Suppressor macrophage (primary cell): ENCODE data around the gene ARSI.

Source experiments
- DNase-seq, 4 experiments: peaks; one replicate each; pipeline ENCODE4 v3.0.0-alpha.2; 2020 to 2022
- total RNA-seq, 17 experiments: gene quantifications; one replicate each; lab custom pipeline; 2026; ENCODE audit warnings: mixed read lengths in 6 of 17, inconsistent platforms in 3 of 17; lab: John Stamatoyannopoulos, UW

ARSI gene
- 0 to 1.7 (median 0) reads per million in 17 experiments for total RNA-seq

GRCh38 chr5:150302301-150303069 lies at the start of gene ARSI:
Gene ARSI (minus strand): TSS chr5:150302905. CDS start chr5:150302373, 532 bp downstream.
- DNase-seq, result peak in 1 of 4 experiments; percentile 36

DNA sequence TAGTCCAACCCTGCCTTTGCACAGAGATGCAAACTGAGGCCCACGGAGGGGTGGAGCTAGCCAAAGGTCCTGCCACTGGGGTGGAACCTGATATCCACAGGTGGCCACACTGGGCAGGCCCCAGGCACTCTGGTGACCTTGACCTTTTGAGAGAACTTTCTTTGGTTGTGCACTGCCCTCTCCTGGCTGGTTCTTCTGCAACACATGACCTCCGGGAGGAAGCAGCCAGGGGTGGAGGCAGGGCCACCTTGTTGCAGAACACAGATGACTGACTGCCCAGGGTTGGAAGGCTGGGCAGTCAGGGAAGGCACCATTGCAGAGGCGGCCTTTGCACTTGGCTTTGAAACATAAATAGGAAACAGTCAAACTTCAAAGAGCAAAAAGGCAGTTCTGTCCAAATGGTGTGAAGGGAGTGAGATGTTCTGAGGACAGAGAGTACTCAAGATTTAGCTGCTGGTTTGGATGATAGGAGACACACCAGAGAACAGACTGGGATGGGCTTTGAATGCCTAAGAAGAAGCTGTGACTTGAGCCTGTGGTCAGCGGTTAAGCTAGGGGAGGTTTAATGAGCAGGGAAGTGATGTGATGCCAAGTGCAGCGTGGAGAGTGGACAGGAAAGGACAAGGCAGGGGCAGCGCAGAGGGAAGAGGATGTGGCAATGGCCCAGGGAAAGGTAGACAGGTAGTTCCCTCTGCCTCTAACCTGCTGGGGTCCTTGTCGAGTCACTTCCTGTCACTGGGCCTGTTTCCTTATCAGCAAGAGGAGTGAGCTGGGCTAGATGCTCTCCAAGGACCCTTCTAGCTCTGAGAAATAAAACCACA lies 48.0 kb upstream of the ARSI start:
- DNase-seq, result peak; percentile 75 to 92 (median 85)

- DNase-seq, result no peak
These were observed 47.1 kb upstream of the ARSI start for GRCh38 chr5:150349681-150350275.

DNA sequence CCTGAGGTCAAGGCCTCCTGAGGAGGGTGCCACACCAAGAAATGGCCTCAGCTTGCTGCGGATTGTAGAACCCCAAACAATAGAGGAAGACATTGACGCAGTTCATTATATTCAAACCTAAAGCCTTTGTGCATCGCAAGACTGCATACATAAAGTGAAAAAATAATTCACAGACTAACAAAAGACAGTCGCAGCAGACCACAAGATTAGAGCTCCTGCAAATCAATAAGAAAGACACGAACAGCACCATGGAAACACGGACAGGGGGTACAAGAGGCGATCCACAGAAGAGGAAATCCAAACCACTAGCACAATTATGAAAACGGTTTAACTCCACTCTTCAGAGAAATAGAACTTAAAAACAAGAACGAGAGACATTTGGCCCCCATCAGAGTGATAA lies 44.7 kb upstream of the ARSI start:
- DNase-seq, result no peak

DNA sequence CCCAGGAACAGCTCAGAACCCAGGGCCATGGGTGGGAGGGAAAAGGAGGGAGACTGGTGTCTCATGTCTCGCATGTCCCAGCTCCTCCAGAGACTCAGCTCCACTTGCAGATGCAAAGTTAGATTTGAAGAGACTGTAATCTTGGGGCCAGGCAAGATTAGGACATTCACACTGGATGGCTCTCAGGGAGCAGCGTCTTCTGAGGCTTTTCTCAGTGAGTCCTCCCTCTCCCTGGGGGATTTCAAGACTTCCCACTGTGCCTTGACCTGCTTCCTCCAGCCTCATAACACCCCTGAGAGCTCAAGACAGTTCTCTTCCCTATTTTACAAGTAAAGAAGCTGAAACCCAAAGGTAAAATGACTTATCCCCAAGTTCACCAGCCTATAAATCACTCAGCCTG lies 44.3 kb upstream of the ARSI start:
- DNase-seq, result no peak

DNA sequence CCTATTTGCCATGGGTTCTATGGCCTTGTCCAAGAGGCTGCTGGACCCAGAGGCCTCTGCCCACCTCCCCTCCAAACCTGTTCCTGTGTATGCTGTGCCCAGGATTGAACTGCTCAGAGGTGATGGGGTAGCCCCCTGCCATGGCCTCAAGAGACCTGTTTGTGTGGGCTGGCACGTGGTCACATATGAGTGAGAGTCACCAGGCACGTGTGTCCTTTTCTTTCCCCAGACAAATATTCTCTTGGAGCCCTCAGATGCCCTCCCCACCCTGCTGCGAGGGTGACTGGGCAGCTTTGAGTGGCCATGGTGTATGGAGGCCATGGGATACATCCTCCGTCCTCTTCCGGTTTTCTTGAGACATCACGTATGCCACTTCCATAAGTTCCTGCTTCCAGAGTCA lies 43.9 kb upstream of the ARSI start:
- peak in 1 of 4 experiments; percentile 13 for DNase-seq

GRCh38 chr5:150345716-150346115 lies 43.0 kb upstream of the ARSI start:
- DNase-seq, result no peak

DNA sequence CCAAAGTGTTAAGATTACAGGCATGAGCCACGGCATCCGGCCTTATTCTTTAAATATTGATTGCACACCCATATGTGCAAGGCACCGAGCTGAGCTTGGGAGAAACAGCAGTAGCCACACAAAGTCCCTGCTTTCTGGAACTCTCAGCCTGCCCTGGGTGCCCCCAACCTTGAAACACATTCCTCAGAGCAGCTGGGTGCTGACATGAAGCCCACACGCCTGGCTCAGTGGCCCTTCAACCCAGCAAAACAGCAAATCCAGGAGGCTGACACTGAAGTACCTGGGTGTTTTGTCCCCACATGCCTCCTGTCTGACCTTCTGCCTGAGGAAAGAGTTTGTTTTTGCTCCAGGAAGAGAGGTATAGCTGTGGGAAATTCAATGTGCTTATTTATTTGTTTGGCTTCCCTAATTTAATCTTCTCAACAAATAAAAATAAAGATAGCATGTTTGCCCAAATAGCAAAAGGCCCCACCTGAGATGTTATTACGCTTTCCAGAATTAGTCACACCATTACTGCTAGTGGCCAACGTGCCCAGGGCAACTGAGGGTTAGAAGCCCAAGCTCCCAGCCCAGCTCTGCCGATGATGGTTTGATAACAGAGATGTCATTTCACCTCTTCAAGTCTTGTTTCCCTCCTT lies 41.4 kb upstream of the ARSI start:
- no peak for DNase-seq

DNA sequence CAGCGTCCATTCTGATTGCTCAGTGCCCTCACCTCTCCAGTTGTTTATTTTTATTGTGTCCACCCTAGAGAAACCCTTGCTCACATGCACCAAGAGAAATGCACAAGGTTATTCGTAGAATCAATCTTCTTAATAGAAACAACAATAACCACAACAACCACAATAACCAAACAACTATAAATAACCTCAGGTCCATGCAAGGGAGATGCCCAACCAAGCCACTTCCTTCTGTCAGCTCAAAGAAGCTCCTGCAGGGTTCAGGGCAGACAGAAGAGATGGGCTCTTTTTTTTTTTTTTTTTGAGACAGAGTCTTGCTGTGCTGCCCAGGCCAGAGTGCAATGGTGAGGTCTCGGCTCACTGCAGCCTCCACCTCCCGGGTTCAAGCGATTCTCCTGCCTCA lies 39.9 kb upstream of the ARSI start:
- DNase-seq, result no peak

DNA sequence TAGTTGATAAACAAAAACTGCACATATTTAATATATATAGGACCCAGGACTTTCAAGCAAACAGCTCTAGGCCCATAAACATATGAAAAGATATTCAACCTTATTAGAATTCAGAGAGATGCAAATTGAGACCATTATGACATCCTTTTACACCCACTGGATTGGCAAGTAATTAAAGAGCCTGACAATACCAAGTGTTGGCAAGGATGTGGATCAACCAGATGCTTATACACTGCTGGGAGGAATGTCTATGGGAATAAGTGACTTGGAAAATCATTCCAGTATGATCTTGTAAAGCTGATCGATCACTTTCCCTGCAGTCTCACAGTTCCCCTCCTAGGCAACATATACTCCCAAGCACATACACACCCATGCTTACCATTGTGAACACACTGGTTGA lies 39.3 kb upstream of the ARSI start:
- no peak for DNase-seq

DNA sequence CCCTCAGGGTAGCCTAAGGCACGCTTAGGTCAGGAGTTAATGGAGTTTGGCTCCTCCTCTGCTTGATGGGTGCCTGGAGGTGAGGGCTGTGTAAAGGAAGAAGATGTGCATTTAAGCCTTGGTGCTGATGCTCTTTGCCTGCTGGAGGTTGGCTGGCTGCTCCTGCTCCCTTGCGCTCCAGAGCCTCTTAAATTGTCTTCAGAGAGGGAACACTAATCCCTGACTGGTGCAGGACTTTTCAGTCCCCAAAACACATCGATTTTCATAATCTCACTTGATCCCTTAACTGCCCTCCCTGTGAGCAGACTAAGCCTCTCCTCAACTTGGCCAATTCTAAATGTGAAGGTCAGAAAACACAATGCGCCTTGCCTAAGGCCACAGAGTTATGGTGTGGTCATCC lies 38.6 kb upstream of the ARSI start:
- no peak for DNase-seq

- DNase-seq, result peak; percentile 47 to 77 (median 65)
These were observed 38.0 kb upstream of the ARSI start for GRCh38 chr5:150340614-150341255.

DNA sequence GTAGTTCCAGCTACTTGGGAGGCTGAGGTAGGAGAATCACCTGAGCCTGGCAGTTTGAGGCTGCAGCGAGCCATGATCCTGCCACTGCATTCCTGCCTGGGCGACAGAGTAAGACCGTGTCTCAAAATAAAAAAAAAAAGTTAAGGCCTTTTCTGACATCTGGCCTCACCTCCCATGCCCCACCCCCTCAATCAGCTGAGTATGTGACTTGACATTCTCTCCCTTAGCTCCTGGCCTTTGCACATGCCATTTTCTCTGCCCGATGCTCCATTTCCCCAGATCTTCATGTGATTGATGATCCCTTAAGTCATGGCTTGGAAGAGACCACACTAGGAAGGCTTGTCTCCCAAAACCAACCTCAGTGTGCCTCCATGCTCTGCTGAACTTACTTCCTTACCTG lies 37.1 kb upstream of the ARSI start:
- DNase-seq, result no peak

DNA sequence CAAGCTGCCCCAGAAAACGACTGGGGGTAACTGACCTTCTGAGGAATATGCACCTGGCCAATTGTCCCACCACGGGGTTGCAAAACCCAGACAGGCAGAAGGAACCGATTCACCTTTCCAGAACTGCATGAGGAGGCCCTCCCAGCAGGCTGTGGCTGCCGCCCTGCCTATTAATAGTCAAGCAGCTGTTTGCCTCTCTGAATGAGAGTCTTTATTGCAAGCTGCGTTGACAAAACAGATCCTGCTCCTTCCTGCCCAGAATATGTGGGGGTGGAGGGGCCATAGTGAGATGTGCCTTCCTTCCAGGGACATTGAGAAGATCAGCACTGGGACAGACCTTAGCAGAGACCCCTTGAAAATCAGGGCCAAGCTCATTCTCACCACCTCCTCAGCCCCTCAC lies 36.5 kb upstream of the ARSI start:
- DNase-seq, result no peak

DNA sequence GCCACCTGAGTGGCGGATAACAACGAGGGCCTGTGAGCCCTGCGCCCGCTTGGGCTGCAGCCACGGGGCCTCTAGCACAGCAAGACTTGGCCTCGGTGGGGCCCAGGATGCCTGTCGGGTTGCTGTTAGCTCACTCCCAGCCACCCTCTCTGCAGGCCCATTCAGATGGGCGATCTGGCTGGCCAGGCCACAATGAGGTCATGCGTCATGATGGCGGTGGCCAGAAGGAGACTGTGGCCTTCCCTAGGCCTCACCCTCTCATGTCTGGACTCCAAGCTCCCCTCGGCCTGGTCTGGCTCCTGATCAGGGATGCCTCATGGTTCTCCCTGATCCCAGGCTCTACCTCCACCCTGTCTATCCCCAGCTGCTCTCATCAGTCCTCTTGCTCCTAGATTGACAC lies 35.8 kb upstream of the ARSI start:
- DNase-seq, result no peak

DNA sequence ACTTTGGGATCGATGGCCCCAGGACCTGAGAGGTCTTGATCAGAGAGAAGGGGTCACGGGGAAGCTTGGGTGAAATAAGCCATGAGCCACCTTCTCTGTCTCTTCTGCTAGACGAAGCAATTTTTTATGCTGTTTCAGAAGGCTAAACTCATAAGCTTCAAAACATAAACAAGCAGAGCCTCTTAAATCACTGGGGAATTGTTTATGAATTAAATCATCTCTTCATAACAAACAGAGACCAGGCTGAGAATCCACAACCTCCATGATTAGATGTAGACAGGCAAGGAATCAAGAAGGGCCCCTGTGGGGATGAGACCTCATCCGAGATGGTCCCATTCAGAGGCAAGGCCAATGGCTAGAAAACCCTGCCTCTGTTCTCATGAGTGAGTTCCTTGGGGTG lies 33.1 kb upstream of the ARSI start:
- no peak for DNase-seq

GRCh38 chr5:150333400-150333799 lies 30.7 kb upstream of the ARSI start:
- no peak for DNase-seq

- DNase-seq, result no peak
These were observed 27.5 kb upstream of the ARSI start for GRCh38 chr5:150329881-150330876.

DNA sequence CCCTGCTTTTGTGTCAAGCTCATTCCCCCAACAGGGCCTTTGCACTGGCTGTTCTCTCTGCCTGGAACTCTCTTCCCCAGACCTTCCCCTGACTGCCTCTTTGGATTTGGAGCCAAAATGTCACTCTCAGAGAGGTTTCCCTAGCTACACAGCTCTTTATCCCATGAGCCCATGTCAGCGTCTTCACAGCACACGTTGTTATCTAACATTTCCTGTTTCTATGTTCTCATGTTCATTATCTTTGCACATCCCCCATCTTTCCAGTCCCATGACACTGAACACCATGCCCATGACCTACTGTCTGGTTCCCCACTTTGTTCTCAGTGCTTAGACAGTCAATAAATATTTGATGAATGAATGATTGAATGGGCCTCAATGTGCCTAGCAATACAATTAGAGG lies 26.3 kb upstream of the ARSI start:
- peak; percentile 7 to 60 (median 56) for DNase-seq

DNA sequence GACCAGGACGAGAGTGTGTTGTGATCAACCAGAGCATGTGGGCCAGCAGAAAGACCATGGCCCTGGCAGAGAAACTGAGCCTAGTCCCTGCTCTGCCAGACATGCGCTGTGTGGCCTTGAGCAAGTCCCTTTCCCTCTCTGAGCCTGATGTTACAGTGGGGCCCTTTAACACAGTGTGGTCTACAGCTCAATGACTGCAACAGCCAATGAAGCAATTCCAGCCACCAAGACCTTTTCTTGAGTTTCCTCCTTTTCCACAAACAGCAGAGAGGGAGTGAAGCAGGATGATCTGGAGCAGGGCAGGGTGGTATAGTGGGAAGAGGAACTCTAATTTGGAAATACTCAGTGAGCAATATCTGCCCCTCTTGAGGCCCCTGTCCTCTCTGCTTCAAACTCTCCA lies 25.8 kb upstream of the ARSI start:
- DNase-seq, result peak; percentile 25 to 53 (median 44)

GRCh38 chr5:150327139-150327538 lies 24.4 kb upstream of the ARSI start:
- DNase-seq, result no peak
